ENCODE measurements around the gene CORIN. TPM values are rescaled to one million over a fixed set of nuclear protein-coding genes. Genes with fewer than 3 reads are reported as not detected.

Gene CORIN
- total and polyA plus RNA-seq, 2 of the 4 experiments (the other 2 are of a cell fraction), result 20.3 to 24.7 TPM

DNA sequence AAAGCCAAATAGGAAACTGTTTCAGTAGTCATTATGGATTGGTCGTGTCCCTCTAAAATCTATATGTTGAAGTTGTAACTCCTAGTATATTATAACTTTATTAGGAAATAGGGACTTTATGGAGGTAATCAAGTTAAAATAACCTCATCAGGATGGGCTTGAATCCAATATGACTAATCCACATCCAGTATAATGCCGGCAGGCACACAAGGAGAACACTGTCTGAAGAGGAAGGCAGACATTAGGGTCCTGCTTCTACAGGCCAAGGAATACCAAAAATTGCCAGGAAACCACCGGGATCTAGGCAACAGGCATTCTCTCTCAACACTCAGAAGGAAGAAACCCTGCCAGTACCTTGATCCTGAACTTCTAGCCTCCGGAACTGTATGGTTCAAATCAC, 222.5 kb downstream of the CORIN start:
- TF ChIP-seq ELK1 (IDR thresholded peaks at IDR 0.05; ENCODE audit: borderline replicate concordance, low read depth, low read length) (no peak), FOS (IDR thresholded peaks at IDR 0.05; ENCODE audit: low read depth, low read length) (no peak), MAFK (IDR thresholded peaks at IDR 0.05; ENCODE audit: low read depth, low read length) (no peak), SMC3 (IDR thresholded peaks at IDR 0.05; ENCODE audit: low read depth, low read length) (no peak), CEBPB (IDR thresholded peaks at IDR 0.05; ENCODE audit: low read depth, low read length) (no peak), NFE2L2 (IDR thresholded peaks at IDR 0.05; ENCODE audit: low read depth, low read length) (no peak), MXI1 (IDR thresholded peaks at IDR 0.05; ENCODE audit: borderline replicate concordance, low read depth, low read length) (no peak), BHLHE40 (IDR thresholded peaks at IDR 0.05; ENCODE audit: low read depth, low read length) (no peak), USF2 (IDR thresholded peaks at IDR 0.05; ENCODE audit: low read depth, low read length) (no peak)
- Histone ChIP-seq H3K4me3 (ENCODE audit: insufficient read depth, low read depth, low read length) (no peak overlapping the region), H4K5ac (ENCODE audit: low read depth, low read length) (no peak overlapping the region), H3K9me3 (ENCODE audit: control insufficient read depth, insufficient read depth, low read length) (no peaks in the 10 kb centered on the region), H4K20me1 (ENCODE audit: insufficient read depth, low read length) (no peaks in the 10 kb centered on the region), H3K23ac (ENCODE audit: low read depth, low read length) (no peak overlapping the region), H2BK20ac (ENCODE audit: low read depth, low read length) (no peak overlapping the region), H3K27me3 (ENCODE audit: control insufficient read depth, insufficient read depth, low read length) (no peaks in the 10 kb centered on the region), H3K27ac (ENCODE audit: insufficient read depth, low read length) (no peak overlapping the region), H2AK9ac (replicated peaks; ENCODE audit: low read depth, low read length, poor library complexity) (no peak overlapping the region), H3K36me3 (ENCODE audit: control insufficient read depth, insufficient read depth, low read length) (no peaks in the 10 kb centered on the region), H4K91ac (ENCODE audit: insufficient read depth, low read depth, low read length) (no peak overlapping the region), H2BK120ac (ENCODE audit: low read depth, low read length) (no peak overlapping the region), H3K4me2 (ENCODE audit: low read depth, low read length) (no peak overlapping the region), H2BK15ac (ENCODE audit: low read depth, low read length) (no peak overlapping the region), H3K9ac (ENCODE audit: low read depth, low read length) (no peak overlapping the region), H3K9me1 (ENCODE audit: insufficient read depth, low read length) (no peaks in the 10 kb centered on the region), H3K79me1 (ENCODE audit: low read depth in 1 of 2, low read length in 2 of 2) (no peaks in the 10 kb centered on the region), H3K4ac (ENCODE audit: low read depth, low read length) (no peak overlapping the region), H4K8ac (ENCODE audit: low read depth in 2 of 2, low read length in 2 of 2) (peak overlapping the region in 1 of 2 experiments; percentile 40; a peak in 1 of 4 replicates), H2AK5ac (ENCODE audit: low read depth, low read length) (no peak overlapping the region), H2BK5ac (ENCODE audit: low read depth, low read length, poor library complexity, severe bottlenecking) (no peak overlapping the region), H2AFZ (replicated peaks; ENCODE audit: low read length, poor library complexity) (peak overlapping the region; percentile 62), H3K4me1 (ENCODE audit: control insufficient read depth, insufficient read depth, low read length) (peaks cover 2% of the 10 kb centered on the region), H3K56ac (ENCODE audit: extremely low read depth, insufficient read depth, low read length) (no peak overlapping the region), H3K14ac (replicated peaks; ENCODE audit: low read depth, low read length) (no peak overlapping the region), H3K18ac (ENCODE audit: low read depth, low read length) (no peak overlapping the region; the same call in 1 of the 2 replicates)
- no TSS peak for BruUV-seq (replicated peaks)
- dilution Hi-C loops (cut with HindIII; ENCODE audit: low sequenced_read_pairs, unreplicated experiment), result no loop called here
- DNase-seq, result peak; percentile 63
- POLR2A ChIA-PET (ENCODE audit: unreplicated experiment), result no interaction called here
- intact Hi-C loops (cut with micrococcal nuclease), result no loop called here
- WGBS, 2 experiments (ENCODE audit: extremely low coverage in 2 of 2, insufficient read length in 1 of 2), result no CpG with 5 or more reads among the region's 4 CpGs
- ATAC-seq (ENCODE audit: low read depth), result peak; percentile 35
- CTCF ChIA-PET, result no interaction called here
- in situ Hi-C loops (cut with MboI; ENCODE audit: low sequenced_read_pairs), result no loop called here
